Fibroblast of peridontal ligament (primary cell): ENCODE measurements around the gene PPID.
"Not testable (repeated sequence)": the region's sequence is repeated elsewhere in the genome, so short reads cannot be mapped to it uniquely, and the experiment has no call there.

Source experiments
- DNase-seq: peaks from one replicate; pipeline ENCODE4 v3.0.0-alpha.2; 2010; ENCODE audit errors: extremely low read depth

Gene PPID

DNA sequence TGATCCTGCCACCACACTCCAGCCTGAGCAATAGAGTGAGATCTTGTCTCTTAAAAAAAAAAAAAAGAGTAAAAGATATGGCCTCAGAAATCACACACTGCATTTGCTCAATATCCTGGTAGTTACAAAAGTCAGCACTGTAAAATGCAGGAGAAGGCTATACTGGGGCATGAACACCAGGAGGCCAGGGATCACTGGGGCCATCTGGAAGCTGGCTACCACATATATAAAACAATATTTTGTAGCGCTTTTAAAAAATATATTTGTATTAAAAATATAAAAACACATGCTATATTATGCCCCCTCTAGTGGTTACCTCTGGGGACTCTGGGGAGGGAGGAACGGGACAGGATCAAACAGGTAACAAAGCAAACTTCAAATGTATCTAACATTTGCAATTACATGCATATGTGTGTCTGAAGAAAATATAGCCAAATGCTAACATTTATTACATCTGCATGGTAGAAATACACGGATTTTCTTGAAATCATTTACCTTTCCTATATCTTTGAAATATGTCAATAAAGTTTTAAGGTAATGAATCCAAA is 55.5 kb downstream of the PPID start:
- DNase-seq = peak; percentile 47

DNA sequence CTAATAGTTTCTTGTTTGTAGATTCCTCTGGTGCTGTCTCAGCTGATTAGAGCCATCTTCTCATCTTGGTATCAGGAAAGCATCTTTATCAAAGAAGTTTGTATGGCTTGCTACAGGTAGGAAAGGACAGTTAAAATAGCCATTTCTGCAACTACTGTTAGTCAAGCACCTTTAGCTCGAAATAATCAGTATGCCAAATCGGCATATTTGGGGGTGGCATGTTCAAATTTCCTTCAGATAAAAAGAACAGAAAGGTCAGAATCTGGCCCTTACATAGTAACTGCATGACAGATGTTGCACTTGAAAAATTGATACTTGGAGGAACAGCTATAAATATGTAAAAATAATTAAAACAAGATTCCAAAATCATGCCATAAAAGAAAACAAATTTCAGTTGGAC is 56.3 kb downstream of the PPID start:
- no peak for DNase-seq

DNA sequence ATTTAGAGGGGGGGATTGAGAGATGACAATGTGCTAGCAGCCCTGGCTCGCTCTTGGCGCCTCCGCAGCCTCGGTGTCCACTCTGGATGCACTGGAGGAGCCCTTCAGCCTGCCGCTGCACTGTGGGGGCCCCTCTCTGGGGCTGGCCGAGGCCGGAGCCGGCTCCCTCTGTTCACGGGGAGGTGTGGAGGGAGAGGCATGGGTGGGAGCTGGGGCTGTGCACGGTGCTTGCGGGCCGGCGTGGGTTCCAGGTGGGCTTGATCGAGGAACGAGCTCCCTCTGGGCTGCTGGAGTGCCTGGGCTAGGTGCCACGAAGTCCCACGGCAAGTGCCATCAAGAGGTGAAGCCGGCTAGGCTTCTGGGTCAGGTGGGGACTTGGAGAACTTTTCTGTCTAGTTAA is 58.4 kb downstream of the PPID start:
- DNase-seq = no peak

DNA sequence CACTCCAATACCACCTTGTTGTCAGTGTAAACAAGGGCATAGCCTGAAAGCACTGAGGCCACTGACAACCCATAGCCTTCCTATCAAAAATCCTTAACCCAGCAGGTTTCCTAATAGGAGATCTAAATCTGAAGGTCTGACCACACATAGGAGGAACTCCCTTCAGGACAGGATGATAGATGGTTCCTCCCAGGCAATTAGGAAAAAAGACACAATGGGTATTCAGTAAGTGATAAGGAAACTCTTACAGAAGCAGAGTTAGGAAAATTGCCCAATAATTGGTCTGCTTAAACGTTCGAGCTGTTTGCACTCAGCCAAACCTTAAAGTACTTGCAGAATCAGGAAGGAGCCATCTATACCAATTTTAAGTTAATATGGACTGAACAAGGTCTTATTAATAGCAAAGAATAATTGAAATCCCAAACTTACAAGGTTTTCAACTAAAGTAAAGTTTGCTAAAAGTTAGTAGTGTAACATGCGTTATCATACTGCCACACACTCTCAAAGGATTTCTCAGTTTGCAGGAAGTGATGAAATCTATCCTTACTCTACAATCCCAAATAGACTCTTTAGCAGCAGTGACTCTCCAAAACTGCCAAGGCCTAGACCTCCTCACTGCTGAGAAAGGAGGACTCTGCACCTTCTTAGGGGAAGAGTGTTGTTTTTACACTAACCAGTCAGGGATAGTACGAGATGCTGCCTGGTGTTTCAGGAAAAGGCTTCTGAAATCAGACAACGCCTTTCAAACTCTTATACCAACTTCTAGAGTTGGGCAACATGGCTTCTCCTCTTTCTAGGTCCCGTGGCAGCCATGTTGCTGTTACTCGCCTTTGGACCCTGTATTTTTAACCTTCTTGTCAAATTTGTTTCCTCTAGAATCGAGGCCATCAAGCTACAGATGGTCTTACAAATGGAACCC is 59.2 kb downstream of the PPID start:
- not testable (repeated sequence) for DNase-seq

DNA sequence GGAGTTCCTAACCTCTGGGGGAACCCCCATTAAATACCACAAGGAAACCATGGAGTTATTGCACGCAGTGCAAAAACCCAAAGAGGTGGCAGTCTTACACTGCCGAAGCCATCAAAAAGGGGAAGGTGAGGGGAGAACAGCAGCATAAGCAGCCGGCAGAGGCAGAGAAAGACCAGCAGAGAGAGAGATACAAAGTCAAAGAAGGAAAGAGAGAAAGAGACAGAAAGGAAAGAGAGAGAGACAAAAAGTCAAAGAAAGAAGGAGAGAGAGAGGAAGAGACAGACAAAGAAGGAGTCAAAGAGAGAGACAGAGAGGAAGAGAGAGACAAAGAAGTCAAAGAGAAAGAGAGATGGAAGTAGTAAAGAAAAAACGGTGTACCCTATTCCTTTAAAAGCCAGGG is 59.9 kb downstream of the PPID start:
- DNase-seq = not testable (repeated sequence)
